ENCODE results near the gene TMEM132E.

TMEM132E gene

GRCh38 chr17:34626121-34626681 lies 46.8 kb downstream of the TMEM132E start:
- Histone ChIP-seq H3K4me3 (ENCODE audit: low read depth in 1 of 2, low read length in 2 of 2) (no peak overlapping the region), H3K9ac (ENCODE audit: low read depth, low read length) (no peak overlapping the region), H2AFZ (ENCODE audit: low read depth, low read length) (no peak overlapping the region), H3K4me2 (ENCODE audit: insufficient read depth, low read length) (no peak overlapping the region), H3K36me3 (ENCODE audit: insufficient read depth, low read length) (no peaks in the 10 kb centered on the region), H3K27ac (ENCODE audit: low read length) (no peak overlapping the region), H3K4me1 (ENCODE audit: insufficient read depth, low read length) (no peaks in the 10 kb centered on the region), H3K79me2 (ENCODE audit: insufficient read depth, low read length) (no peaks in the 10 kb centered on the region), H4K20me1 (ENCODE audit: insufficient read depth, low read length) (no peaks in the 10 kb centered on the region), H3K27me3 (ENCODE audit: insufficient read depth, low read length, poor library complexity) (no peaks in the 10 kb centered on the region), H3K9me3 (ENCODE audit: insufficient read depth, low read length, severe bottlenecking) (no peaks in the 10 kb centered on the region)
- ATAC-seq (ENCODE audit: insufficient read depth, low read depth) = no peak
- DNase-seq = no peak
- no peak for TF ChIP-seq EZH2 (IDR thresholded peaks at IDR 0.05; ENCODE audit: borderline replicate concordance, low read depth, low read length, severe bottlenecking)
- TF ChIP-seq CTCF (IDR thresholded peaks at IDR 0.05; ENCODE audit: borderline replicate concordance, extremely low read depth, low read length, poor library complexity, severe bottlenecking) = no peak

GRCh38 chr17:34628879-34629278 lies 49.5 kb downstream of the TMEM132E start:
- H3K9me3 ChIP-seq (ENCODE audit: insufficient read depth, low read length, severe bottlenecking) = no peaks in the 10 kb centered on the region
- no peak for DNase-seq
- no peaks in the 10 kb centered on the region for H3K27me3 ChIP-seq (ENCODE audit: insufficient read depth, low read length, poor library complexity)
- H3K4me2 ChIP-seq (ENCODE audit: insufficient read depth, low read length) = no peak overlapping the region
- H3K9ac ChIP-seq (ENCODE audit: low read depth, low read length) = no peak overlapping the region
- H2AFZ ChIP-seq (ENCODE audit: low read depth, low read length) = no peak overlapping the region
- ATAC-seq (ENCODE audit: insufficient read depth, low read depth) = no peak
- no peak overlapping the region for H3K27ac ChIP-seq (ENCODE audit: low read length)
- no peaks in the 10 kb centered on the region for H3K36me3 ChIP-seq (ENCODE audit: insufficient read depth, low read length)
- TF ChIP-seq CTCF (IDR thresholded peaks at IDR 0.05; ENCODE audit: borderline replicate concordance, extremely low read depth, low read length, poor library complexity, severe bottlenecking) = no peak
- no peak for TF ChIP-seq EZH2 (IDR thresholded peaks at IDR 0.05; ENCODE audit: borderline replicate concordance, low read depth, low read length, severe bottlenecking)
- no peak overlapping the region for H3K4me3 ChIP-seq (ENCODE audit: low read depth in 1 of 2, low read length in 2 of 2)
- no peaks in the 10 kb centered on the region for H3K4me1 ChIP-seq (ENCODE audit: insufficient read depth, low read length)
- no peaks in the 10 kb centered on the region for H3K79me2 ChIP-seq (ENCODE audit: insufficient read depth, low read length)
- no peaks in the 10 kb centered on the region for H4K20me1 ChIP-seq (ENCODE audit: insufficient read depth, low read length)

DNA sequence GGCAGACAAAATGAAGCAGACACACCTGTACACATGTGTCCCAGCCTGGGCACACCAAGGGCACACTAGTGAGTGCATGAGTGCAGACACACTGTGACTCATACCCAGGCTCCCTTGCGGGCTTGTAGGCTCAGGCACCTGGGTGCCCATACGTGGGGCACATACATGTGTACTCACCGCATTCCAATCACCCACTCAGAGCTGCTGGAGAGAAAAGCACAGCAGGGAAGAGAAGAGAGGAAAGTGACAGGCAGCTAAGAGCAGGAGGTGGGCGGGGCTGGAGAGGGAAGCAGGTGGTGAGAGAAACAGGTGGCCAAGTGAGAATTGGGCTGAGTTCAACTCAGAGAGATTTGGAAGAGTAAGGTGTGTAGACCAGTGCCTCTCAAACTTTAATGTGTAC lies 54.0 kb downstream of the TMEM132E start:
- H3K4me2 ChIP-seq (ENCODE audit: insufficient read depth, low read length) = no peak overlapping the region
- H2AFZ ChIP-seq (ENCODE audit: low read depth, low read length) = no peak overlapping the region
- no peak for ATAC-seq (ENCODE audit: insufficient read depth, low read depth)
- no peaks in the 10 kb centered on the region for H3K79me2 ChIP-seq (ENCODE audit: insufficient read depth, low read length)
- H3K4me1 ChIP-seq (ENCODE audit: insufficient read depth, low read length) = peaks cover 16% of the 10 kb centered on the region
- H3K9ac ChIP-seq (ENCODE audit: low read depth, low read length) = no peak overlapping the region
- H3K36me3 ChIP-seq (ENCODE audit: insufficient read depth, low read length) = no peaks in the 10 kb centered on the region
- TF ChIP-seq EZH2 (IDR thresholded peaks at IDR 0.05; ENCODE audit: borderline replicate concordance, low read depth, low read length, severe bottlenecking) (no peak), CTCF (IDR thresholded peaks at IDR 0.05; ENCODE audit: borderline replicate concordance, extremely low read depth, low read length, poor library complexity, severe bottlenecking) (no peak)
- no peak overlapping the region for H3K27ac ChIP-seq (ENCODE audit: low read length)
- no peaks in the 10 kb centered on the region for H3K9me3 ChIP-seq (ENCODE audit: insufficient read depth, low read length, severe bottlenecking)
- no peak for DNase-seq
- no peaks in the 10 kb centered on the region for H4K20me1 ChIP-seq (ENCODE audit: insufficient read depth, low read length)
- H3K4me3 ChIP-seq (ENCODE audit: low read depth in 1 of 2, low read length in 2 of 2) = no peak overlapping the region
- H3K27me3 ChIP-seq (ENCODE audit: insufficient read depth, low read length, poor library complexity) = peaks cover 10% of the 10 kb centered on the region

- no peak overlapping the region for H3K4me2 ChIP-seq (ENCODE audit: insufficient read depth, low read length)
- ATAC-seq (ENCODE audit: insufficient read depth, low read depth) = no peak
- no peak for TF ChIP-seq EZH2 (IDR thresholded peaks at IDR 0.05; ENCODE audit: borderline replicate concordance, low read depth, low read length, severe bottlenecking)
- no peak for TF ChIP-seq CTCF (IDR thresholded peaks at IDR 0.05; ENCODE audit: borderline replicate concordance, extremely low read depth, low read length, poor library complexity, severe bottlenecking)
- no peak overlapping the region for H2AFZ ChIP-seq (ENCODE audit: low read depth, low read length)
- H3K27me3 ChIP-seq (ENCODE audit: insufficient read depth, low read length, poor library complexity) = peaks cover 10% of the 10 kb centered on the region
- no peak overlapping the region for H3K27ac ChIP-seq (ENCODE audit: low read length)
- no peaks in the 10 kb centered on the region for H3K9me3 ChIP-seq (ENCODE audit: insufficient read depth, low read length, severe bottlenecking)
- peaks cover 20% of the 10 kb centered on the region for H3K4me1 ChIP-seq (ENCODE audit: insufficient read depth, low read length)
- DNase-seq = no peak
- H4K20me1 ChIP-seq (ENCODE audit: insufficient read depth, low read length) = no peaks in the 10 kb centered on the region
- no peaks in the 10 kb centered on the region for H3K79me2 ChIP-seq (ENCODE audit: insufficient read depth, low read length)
- no peak overlapping the region for H3K9ac ChIP-seq (ENCODE audit: low read depth, low read length)
- H3K4me3 ChIP-seq (ENCODE audit: low read depth in 1 of 2, low read length in 2 of 2) = no peak overlapping the region
- H3K36me3 ChIP-seq (ENCODE audit: insufficient read depth, low read length) = no peaks in the 10 kb centered on the region
Measured at GRCh38 chr17:34633760-34634159, 54.4 kb downstream of the TMEM132E start.
